HG02763 (cell line): ENCODE measurements around the gene ZNF777.
"Not testable (repeated sequence)": the region's sequence is repeated elsewhere in the genome, so short reads cannot be mapped to it uniquely, and the experiment has no call there.

Experiments
- ATAC-seq: cut with Tn5 transposase; IDR thresholded peaks from one replicate; pipeline ENCODE4 v1.9.1; 2021; ENCODE audit warnings: mild to moderate bottlenecking, moderate library complexity; ENCODE audit not compliant: unreplicated experiment

The ZNF777 gene

GRCh38 chr7:149460493-149461277, at the start of gene ZNF777:
Gene ZNF777, minus strand, starts transcription at chr7:149461062. Its CDS starts 5,040 bp downstream, at chr7:149456022.
- ATAC-seq = peak; percentile 97

GRCh38 chr7:149510248-149510647, 49.4 kb upstream of the ZNF777 start:
- ATAC-seq = no peak

GRCh38 chr7:149509774-149510173, 48.9 kb upstream of the ZNF777 start:
- ATAC-seq = no peak

- ATAC-seq = no peak
Observed at GRCh38 chr7:149505551-149505950, 44.7 kb upstream of the ZNF777 start.

- no peak for ATAC-seq
Observed at GRCh38 chr7:149501651-149502050, 40.8 kb upstream of the ZNF777 start.

- no peak for ATAC-seq
Observed at GRCh38 chr7:149500910-149501309, 40.0 kb upstream of the ZNF777 start.

- ATAC-seq = no peak
Observed at GRCh38 chr7:149500201-149500600, 39.3 kb upstream of the ZNF777 start.

- ATAC-seq = no peak
Observed at GRCh38 chr7:149498811-149499210, 37.9 kb upstream of the ZNF777 start.

GRCh38 chr7:149497467-149498261, 36.8 kb upstream of the ZNF777 start, which contains the start of gene ZNF746:
Gene ZNF746, minus strand, starts transcription at chr7:149497809. Its CDS starts 273 bp downstream, at chr7:149497536.
- peak; percentile 94 for ATAC-seq

- peak; percentile 32 for ATAC-seq
Observed at GRCh38 chr7:149496642-149497391, 36.0 kb upstream of the ZNF777 start.

GRCh38 chr7:149495785-149496641, 35.2 kb upstream of the ZNF777 start:
- no peak for ATAC-seq

GRCh38 chr7:149494738-149495368, 34.0 kb upstream of the ZNF777 start:
- ATAC-seq = no peak

GRCh38 chr7:149493975-149494374, 33.1 kb upstream of the ZNF777 start:
- not testable (repeated sequence) for ATAC-seq

- no peak for ATAC-seq
Observed at GRCh38 chr7:149493366-149493765, 32.5 kb upstream of the ZNF777 start.

GRCh38 chr7:149490083-149490760, 29.4 kb upstream of the ZNF777 start:
- no peak for ATAC-seq

GRCh38 chr7:149489391-149490024, 28.6 kb upstream of the ZNF777 start:
- ATAC-seq = no peak

- no peak for ATAC-seq
Observed at GRCh38 chr7:149479568-149479967, 18.7 kb upstream of the ZNF777 start.

GRCh38 chr7:149478754-149479153, 17.9 kb upstream of the ZNF777 start:
- ATAC-seq = no peak
